OCI-M2 (cell line): ENCODE data around the gene ZEB1.

Experiments
- DNase-seq: peaks from one replicate; lab custom pipeline; 2025; ENCODE audit not compliant: unreplicated experiment; lab: John Stamatoyannopoulos, UW

Gene ZEB1

GRCh38 chr10:31318854-31319601 is at the start of gene ZEB1:
Gene ZEB1 (plus strand): TSS chr10:31319216. CDS start chr10:31319235, 19 bp downstream.
- no peak for DNase-seq

- DNase-seq = no peak
These were observed 48.1 kb upstream of the ZEB1 start for GRCh38 chr10:31270954-31271353.

GRCh38 chr10:31272841-31273240 is 46.2 kb upstream of the ZEB1 start:
- no peak for DNase-seq

GRCh38 chr10:31273789-31274188 is 45.2 kb upstream of the ZEB1 start:
- no peak for DNase-seq

GRCh38 chr10:31274310-31274709 is 44.7 kb upstream of the ZEB1 start:
- no peak for DNase-seq

GRCh38 chr10:31278279-31278941 is 40.6 kb upstream of the ZEB1 start:
- no peak for DNase-seq

GRCh38 chr10:31280972-31281371 is 38.0 kb upstream of the ZEB1 start:
- no peak for DNase-seq

- no peak for DNase-seq
These were observed 31.0 kb upstream of the ZEB1 start for GRCh38 chr10:31288001-31288400.

GRCh38 chr10:31288962-31289361 is 30.1 kb upstream of the ZEB1 start:
- no peak for DNase-seq

- DNase-seq = no peak
These were observed 28.6 kb upstream of the ZEB1 start for GRCh38 chr10:31290386-31290785.

GRCh38 chr10:31291123-31291522 is 27.9 kb upstream of the ZEB1 start:
- DNase-seq = no peak

GRCh38 chr10:31294558-31294957 is 24.5 kb upstream of the ZEB1 start:
- no peak for DNase-seq

GRCh38 chr10:31296754-31297153 is 22.3 kb upstream of the ZEB1 start:
- DNase-seq = no peak

- DNase-seq = no peak
These were observed 19.9 kb upstream of the ZEB1 start for GRCh38 chr10:31299119-31299518.

GRCh38 chr10:31303212-31303611 is 15.8 kb upstream of the ZEB1 start:
- DNase-seq = no peak

- no peak for DNase-seq
These were observed 14.6 kb upstream of the ZEB1 start for GRCh38 chr10:31304291-31304970.

GRCh38 chr10:31313396-31313795 is 5.6 kb upstream of the ZEB1 start:
- no peak for DNase-seq

GRCh38 chr10:31314256-31315150 is 4.5 kb upstream of the ZEB1 start:
- DNase-seq = no peak

GRCh38 chr10:31315453-31315852 is 3.6 kb upstream of the ZEB1 start:
- DNase-seq = no peak

- no peak for DNase-seq
These were observed 1.8 kb upstream of the ZEB1 start for GRCh38 chr10:31317171-31317570.
